SK-N-MC (cell line): ENCODE measurements around the gene ZNF30.

Experiments
- EZH2 ChIP-seq: fragments of 200-600 bp; sonication (generic); IDR thresholded peaks from one replicate; pipeline ENCODE4 v1.6.1; 2017; ENCODE audit warnings: antibody characterized with exemption
- FOXP2 ChIP-seq: optimal IDR thresholded peaks from 2 replicates; pipeline ENCODE3; 2011; ENCODE audit warnings: mild to moderate bottlenecking, moderate library complexity; ENCODE audit not compliant: insufficient read depth; ENCODE audit errors: extremely low read length, control extremely low read depth
- POLR2AphosphoS5 ChIP-seq: IDR thresholded peaks from 2 replicates; pipeline ENCODE4 v1.6.1; 2012; ENCODE audit warnings: mild to moderate bottlenecking, low read depth, low read length, borderline replicate concordance

DNA sequence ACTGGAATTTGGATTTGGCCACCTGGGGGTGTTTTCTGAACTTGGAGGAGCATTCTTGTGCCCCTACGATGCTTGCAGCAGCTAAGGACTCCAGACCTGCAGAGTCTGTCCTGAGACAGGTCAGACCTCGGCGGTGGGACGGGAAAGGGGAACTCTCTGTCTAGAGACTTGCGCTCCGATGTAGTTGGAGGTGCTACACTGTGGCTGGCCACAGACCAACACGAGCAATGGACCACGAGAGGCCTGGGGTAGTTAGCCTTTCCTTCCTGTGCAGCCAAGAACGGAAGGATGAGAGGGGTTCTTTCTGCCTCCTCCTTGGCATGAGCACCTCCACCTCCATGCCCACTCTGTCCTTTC lies 67.6 kb downstream of the ZNF30 start:
- no peak for TF ChIP-seq EZH2
- TF ChIP-seq POLR2AphosphoS5 = no peak
- no peak for TF ChIP-seq FOXP2
